GM12878 (cell line): Measurements from ENCODE around the gene BRME1.

Source experiments
- CEBPB ChIP-seq, 2 experiments: fragments of 150-350 bp in 1 of 2; IDR thresholded peaks; 2 replicates each; pipeline ENCODE4 v1.6.1; 2012 to 2014; ENCODE audit warnings: low read depth in 2 of 2, low read length in 2 of 2, borderline replicate concordance in 1 of 2, inconsistent platforms in 1 of 2
- EZH2 ChIP-seq: IDR thresholded peaks from 2 replicates; pipeline ENCODE4 v1.6.1; 2012; ENCODE audit warnings: low read depth, mild to moderate bottlenecking, control low read depth, inconsistent platforms, low read length, borderline replicate concordance; ENCODE audit not compliant: control insufficient read depth
- POLR2A ChIP-seq: IDR thresholded peaks from 2 replicates; pipeline ENCODE4 v1.6.1; 2011; ENCODE audit warnings: low read depth, mild to moderate bottlenecking, low read length
- SIX5 ChIP-seq: IDR thresholded peaks from 2 replicates; pipeline ENCODE4 v1.6.1; 2011; ENCODE audit warnings: mild to moderate bottlenecking, low read depth, low read length, moderate library complexity; ENCODE audit not compliant: severe bottlenecking
- SMC3 ChIP-seq: IDR thresholded peaks from 2 replicates; pipeline ENCODE4 v1.6.1; 2011; ENCODE audit warnings: low read length, improper control_type of control experiment, borderline replicate concordance
- TF ChIP-seq, protein P1 (sequence below): IDR thresholded peaks from 2 replicates; pipeline ENCODE4 v1.6.1; 2011; ENCODE audit warnings: mild to moderate bottlenecking, low read depth, low read length, moderate library complexity; ENCODE audit not compliant: insufficient replicate concordance
- TF ChIP-seq, protein P2 (sequence below), 3 experiments: IDR thresholded peaks in 2 of 3; conservative IDR thresholded peaks in 1 of 3; 2 replicates each; pipeline ENCODE4 v1.5.1; 2011; ENCODE audit warnings: low read depth in 3 of 3, low read length in 3 of 3, mild to moderate bottlenecking in 3 of 3, control low read depth in 2 of 3, moderate library complexity in 2 of 3, inconsistent platforms in 1 of 3, mixed read lengths in 1 of 3; ENCODE audit not compliant: control insufficient read depth in 2 of 3, insufficient read depth in 1 of 3; ENCODE audit errors: extremely low read depth in 1 of 3

DNA sequence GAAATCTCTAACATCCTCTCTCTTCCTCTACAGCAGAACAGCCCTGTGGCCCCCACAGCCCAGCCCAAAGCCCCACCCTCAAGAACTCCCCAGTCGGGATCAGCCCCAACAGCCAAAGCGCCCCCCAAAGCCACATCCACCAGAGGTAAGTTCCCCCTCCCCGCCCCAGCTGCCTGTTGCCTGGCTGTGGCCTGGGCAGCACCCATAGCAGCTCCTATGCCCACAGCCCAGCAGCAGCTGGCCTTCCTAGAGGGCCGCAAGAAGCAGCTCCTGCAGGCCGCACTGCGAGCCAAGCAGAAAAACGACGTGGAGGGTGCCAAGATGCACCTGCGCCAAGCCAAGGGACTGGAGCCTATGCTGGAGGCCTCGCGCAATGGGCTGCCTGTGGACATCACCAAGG, 14.6 kb upstream of the BRME1 start:
- TF ChIP-seq, protein P1, sequence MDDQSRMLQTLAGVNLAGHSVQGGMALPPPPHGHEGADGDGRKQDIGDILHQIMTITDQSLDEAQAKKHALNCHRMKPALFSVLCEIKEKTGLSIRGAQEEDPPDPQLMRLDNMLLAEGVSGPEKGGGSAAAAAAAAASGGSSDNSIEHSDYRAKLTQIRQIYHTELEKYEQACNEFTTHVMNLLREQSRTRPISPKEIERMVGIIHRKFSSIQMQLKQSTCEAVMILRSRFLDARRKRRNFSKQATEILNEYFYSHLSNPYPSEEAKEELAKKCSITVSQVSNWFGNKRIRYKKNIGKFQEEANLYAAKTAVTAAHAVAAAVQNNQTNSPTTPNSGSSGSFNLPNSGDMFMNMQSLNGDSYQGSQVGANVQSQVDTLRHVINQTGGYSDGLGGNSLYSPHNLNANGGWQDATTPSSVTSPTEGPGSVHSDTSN, result no peak
- no peak for TF ChIP-seq EZH2
- TF ChIP-seq, protein P2, sequence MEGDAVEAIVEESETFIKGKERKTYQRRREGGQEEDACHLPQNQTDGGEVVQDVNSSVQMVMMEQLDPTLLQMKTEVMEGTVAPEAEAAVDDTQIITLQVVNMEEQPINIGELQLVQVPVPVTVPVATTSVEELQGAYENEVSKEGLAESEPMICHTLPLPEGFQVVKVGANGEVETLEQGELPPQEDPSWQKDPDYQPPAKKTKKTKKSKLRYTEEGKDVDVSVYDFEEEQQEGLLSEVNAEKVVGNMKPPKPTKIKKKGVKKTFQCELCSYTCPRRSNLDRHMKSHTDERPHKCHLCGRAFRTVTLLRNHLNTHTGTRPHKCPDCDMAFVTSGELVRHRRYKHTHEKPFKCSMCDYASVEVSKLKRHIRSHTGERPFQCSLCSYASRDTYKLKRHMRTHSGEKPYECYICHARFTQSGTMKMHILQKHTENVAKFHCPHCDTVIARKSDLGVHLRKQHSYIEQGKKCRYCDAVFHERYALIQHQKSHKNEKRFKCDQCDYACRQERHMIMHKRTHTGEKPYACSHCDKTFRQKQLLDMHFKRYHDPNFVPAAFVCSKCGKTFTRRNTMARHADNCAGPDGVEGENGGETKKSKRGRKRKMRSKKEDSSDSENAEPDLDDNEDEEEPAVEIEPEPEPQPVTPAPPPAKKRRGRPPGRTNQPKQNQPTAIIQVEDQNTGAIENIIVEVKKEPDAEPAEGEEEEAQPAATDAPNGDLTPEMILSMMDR (IDR thresholded peaks at IDR 0.05 in 2 of 3, conservative IDR thresholded peaks at IDR 0.05 in 1 of 3; ENCODE audit: control insufficient read depth in 2 of 3, extremely low read depth in 1 of 3, insufficient read depth in 1 of 3, low read depth in 3 of 3, low read length in 3 of 3), result no peak
- no peak for TF ChIP-seq SMC3
- no peak for TF ChIP-seq POLR2A
- TF ChIP-seq SIX5, result no peak
- TF ChIP-seq CEBPB (IDR thresholded peaks at IDR 0.05; ENCODE audit: borderline replicate concordance in 1 of 2, low read depth in 2 of 2, low read length in 2 of 2), result no peak
